ENCODE measurements around the gene GGTLC1.
"Not testable (repeated sequence)": the region's sequence is repeated elsewhere in the genome, so short reads cannot be mapped to it uniquely, and the experiment has no call there.

Gene GGTLC1

DNA sequence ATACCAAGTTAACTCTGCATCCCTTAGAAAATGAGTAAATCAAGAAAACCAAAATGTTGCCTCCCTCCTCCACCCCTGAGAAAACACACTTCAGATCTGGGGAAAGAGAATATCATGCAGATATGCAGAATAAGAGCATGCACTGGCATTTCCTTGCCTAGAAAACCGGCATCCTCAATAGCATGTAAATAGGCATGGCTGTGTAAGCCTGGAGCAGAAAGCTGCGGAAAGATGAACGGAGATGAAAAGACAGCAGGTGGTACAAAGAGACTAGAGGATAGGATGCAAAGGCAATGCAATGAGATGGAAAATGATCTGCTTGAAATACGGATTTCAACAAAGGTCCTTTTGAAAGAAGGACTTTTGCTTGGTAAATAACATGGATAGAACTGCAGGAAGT is 10.3 kb upstream of the GGTLC1 start:
- no peak overlapping the region for H3K4me3 ChIP-seq (ENCODE audit: low read depth, low read length)
- TF ChIP-seq, protein P1, sequence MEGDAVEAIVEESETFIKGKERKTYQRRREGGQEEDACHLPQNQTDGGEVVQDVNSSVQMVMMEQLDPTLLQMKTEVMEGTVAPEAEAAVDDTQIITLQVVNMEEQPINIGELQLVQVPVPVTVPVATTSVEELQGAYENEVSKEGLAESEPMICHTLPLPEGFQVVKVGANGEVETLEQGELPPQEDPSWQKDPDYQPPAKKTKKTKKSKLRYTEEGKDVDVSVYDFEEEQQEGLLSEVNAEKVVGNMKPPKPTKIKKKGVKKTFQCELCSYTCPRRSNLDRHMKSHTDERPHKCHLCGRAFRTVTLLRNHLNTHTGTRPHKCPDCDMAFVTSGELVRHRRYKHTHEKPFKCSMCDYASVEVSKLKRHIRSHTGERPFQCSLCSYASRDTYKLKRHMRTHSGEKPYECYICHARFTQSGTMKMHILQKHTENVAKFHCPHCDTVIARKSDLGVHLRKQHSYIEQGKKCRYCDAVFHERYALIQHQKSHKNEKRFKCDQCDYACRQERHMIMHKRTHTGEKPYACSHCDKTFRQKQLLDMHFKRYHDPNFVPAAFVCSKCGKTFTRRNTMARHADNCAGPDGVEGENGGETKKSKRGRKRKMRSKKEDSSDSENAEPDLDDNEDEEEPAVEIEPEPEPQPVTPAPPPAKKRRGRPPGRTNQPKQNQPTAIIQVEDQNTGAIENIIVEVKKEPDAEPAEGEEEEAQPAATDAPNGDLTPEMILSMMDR (IDR thresholded peaks at IDR 0.05; ENCODE audit: low read depth, low read length), result no peak
- no peak for DNase-seq (ENCODE audit: low read depth, low spot score)
- in situ Hi-C loops (cut with HindIII; ENCODE audit: low sequenced_read_pairs), result no loop called here

DNA sequence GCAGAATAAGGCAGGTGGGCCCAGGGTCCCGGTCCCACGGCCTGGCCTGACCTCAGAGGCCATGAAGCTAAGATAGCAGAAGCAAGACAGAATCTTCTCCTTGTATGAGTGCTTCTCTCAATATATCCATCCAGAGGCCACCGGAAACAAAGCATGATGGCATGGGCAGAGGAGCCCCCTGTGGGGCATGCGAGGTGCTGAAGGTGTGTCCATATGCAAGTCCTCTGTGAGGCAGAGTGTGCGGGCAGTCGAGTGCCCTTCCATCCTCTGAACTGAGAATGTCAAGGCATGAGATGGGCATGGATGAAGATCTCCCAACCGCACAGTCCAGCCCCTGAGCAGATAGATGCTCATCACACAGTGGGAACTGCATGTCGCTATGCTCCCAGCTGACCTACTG is 9.8 kb upstream of the GGTLC1 start:
- in situ Hi-C loops (cut with HindIII; ENCODE audit: low sequenced_read_pairs), result no loop called here
- DNase-seq (ENCODE audit: low read depth, low spot score), result no peak
- TF ChIP-seq, protein P1 (IDR thresholded peaks at IDR 0.05; ENCODE audit: low read depth, low read length), result no peak
- no peak overlapping the region for H3K4me3 ChIP-seq (ENCODE audit: low read depth, low read length)

DNA sequence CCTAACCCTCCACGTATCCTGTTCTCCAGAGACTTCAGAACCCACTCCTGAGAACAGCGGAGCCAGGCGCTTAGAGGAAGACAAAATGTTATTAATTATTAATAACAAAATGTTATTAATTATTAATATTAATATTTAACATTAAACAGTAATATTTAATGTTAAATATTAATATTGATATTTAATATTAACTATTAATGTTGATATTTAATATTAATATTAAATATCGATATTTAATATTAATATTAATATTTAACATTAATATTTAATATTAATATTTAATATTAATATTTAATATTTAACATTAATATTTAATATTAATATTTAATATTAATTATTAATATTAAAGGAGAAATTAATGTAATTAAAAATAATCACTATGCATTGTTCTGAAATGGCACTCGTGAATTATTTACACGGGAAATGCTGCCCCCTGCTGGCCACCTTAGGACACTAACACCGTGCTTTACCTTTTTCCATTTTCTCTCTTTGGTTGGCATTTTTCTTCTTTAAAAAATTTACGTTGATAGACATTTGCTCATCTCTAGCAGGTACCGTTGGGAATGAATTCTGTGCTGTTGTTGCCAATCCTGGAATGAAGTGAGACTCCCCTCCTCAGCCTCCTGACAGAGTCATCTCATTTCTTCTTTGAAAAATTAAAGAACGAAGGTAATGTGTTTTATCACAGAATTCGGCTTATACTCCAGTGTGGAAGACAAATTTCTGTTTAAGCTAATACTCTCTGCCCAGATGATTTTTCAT is 7.5 kb upstream of the GGTLC1 start:
- TF ChIP-seq, protein P1 (IDR thresholded peaks at IDR 0.05; ENCODE audit: low read depth, low read length), result peak; percentile 71
- DNase-seq (ENCODE audit: low read depth, low spot score), result peak; percentile 16
- in situ Hi-C loops (cut with HindIII; ENCODE audit: low sequenced_read_pairs), result no loop called here

DNA sequence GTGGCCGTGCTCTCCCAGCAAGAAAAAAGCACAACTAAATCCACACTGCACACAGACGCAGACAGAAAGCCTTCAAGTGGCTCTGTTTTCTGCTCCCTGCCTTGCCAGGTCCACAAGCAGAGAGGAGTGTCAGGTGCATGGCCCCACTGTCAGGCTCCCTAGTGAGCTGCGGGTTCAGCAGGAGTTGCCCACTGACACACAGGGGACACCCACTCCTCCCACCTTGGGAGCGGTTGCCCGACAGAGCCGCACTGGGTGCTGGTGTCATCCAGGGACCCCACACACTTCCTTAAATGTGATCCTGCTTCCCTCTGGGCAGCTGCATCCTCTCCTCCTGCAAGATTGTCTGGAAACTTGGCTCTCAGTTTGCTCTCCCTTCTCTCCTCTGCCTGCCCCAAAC is 6.7 kb upstream of the GGTLC1 start:
- in situ Hi-C loops (cut with HindIII; ENCODE audit: low sequenced_read_pairs); DNase-seq (ENCODE audit: low read depth, low spot score); H3K4me3 ChIP-seq (ENCODE audit: low read depth, low read length): not testable (repeated sequence)

More for the DNA sequence above, 7.5 kb upstream of the GGTLC1 start:
- H3K4me3 ChIP-seq (ENCODE audit: low read depth, low read length), result no peak overlapping the region

DNA sequence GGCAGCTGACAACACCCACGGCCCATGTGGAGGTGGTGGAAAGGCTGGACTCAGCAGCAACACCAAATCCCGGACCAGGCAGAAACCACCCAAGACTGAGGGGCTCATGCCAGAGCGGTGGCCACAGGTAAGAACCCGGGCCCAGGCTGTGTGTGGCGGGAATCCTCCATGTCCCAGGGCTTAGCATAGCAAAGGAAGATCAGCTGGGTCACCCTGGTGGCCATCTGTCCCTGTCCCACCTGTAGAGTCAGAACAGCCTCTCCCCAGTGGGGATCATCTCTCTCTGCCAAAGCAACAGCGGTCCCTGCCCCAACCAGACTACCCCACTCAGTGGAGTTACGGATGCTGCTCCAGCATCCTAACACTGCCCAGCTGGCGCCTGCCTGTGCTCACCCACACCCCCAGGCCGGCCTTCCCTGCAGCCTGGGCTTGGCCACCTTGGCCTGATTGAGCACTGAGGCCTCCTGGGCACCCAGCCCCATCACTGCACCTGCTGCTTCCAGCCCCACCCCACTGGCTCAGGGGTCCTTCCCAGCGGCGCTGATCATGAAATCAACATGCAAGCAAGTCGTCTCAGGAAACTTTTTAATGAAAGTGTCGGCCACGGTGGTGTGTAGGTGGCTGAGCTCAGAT is 5.5 kb upstream of the GGTLC1 start:
- in situ Hi-C loops (cut with HindIII; ENCODE audit: low sequenced_read_pairs); DNase-seq (ENCODE audit: low read depth, low spot score); H3K4me3 ChIP-seq (ENCODE audit: low read depth, low read length): not testable (repeated sequence)

DNA sequence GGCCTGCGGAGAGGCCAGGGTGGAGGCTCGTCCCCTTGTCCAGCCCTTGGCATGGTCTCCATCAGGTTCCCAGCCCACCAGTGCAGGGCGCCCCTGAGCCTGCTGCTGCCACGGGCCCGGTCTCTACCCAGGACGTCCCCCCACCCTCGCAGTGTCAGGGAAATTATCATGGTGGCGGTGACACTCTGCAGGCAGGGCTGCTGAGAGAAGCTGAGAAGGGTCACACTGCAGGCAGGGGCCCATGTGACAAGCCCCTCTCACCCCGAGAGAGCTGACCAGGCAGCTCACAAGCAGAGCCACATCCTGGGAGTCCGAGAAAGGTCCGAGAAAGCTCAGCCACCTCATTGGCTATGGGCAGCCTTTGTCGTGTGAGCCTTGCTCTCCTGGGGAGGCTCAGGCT is 4.9 kb upstream of the GGTLC1 start:
- DNase-seq (ENCODE audit: low read depth, low spot score); H3K4me3 ChIP-seq (ENCODE audit: low read depth, low read length); in situ Hi-C loops (cut with HindIII; ENCODE audit: low sequenced_read_pairs): not testable (repeated sequence)

DNA sequence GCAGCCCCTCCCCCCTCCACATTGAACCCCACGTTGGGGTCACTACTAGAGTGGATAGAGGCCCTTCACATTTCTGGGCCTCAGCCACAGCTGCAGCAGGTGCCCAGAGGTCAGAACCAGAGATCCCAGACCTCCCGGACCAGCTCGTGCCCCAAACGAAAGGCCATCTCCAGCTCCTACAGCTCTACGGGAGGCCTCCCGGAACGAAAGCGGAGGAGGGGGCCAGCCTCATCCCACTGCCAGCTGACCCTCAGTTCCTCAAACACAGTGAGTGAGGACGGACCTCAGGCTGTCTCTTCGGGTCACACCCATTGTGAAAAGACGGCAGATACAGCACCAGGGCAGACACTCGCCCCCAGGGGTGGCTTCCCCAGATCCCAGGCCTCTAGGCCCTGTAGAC is 1.7 kb upstream of the GGTLC1 start:
- in situ Hi-C loops (cut with HindIII; ENCODE audit: low sequenced_read_pairs); H3K4me3 ChIP-seq (ENCODE audit: low read depth, low read length); DNase-seq (ENCODE audit: low read depth, low spot score): not testable (repeated sequence)

DNA sequence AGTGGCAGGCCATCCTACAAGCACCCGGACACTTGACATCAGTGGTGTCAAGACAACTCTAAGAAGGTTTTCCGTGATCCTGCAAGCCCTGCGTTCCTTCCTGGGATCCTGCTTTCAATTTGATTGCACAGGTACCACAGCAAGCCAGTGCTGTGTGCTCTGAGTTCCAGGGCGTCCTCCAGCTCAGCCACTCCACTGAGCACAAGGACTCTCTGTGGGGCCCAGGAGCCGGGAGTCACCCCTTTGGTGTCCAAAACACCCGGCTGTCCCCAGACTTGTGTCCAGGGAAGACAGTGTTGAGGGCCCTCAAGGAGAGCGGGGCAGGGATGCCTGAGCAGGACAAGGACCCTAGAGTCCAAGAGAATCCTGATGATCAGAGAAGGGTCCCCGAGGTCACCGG is 387 bp upstream of the GGTLC1 start:
- H3K4me3 ChIP-seq (ENCODE audit: low read depth, low read length); DNase-seq (ENCODE audit: low read depth, low spot score); in situ Hi-C loops (cut with HindIII; ENCODE audit: low sequenced_read_pairs): not testable (repeated sequence)

DNA sequence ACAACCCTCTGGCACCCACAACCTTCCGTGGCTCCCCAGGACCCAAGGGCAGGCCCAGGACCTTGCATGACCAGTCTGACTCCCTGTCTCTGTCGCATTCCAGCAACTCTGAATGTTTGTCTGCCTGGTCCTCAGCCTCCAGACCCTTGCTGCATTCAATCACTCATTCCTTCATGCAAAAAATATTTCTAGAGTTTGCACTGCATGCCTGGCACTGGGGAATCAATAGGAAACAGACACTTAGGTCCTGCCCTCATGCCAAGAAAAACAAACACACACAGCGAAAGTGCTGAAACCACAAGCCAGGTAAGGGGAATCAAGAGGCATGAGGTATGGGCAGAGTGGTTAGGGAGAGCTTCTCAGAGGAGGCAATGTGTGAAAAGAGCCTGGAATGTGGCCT is 1.9 kb downstream of the GGTLC1 start:
- in situ Hi-C loops (cut with HindIII; ENCODE audit: low sequenced_read_pairs); H3K4me3 ChIP-seq (ENCODE audit: low read depth, low read length); DNase-seq (ENCODE audit: low read depth, low spot score): not testable (repeated sequence)

DNA sequence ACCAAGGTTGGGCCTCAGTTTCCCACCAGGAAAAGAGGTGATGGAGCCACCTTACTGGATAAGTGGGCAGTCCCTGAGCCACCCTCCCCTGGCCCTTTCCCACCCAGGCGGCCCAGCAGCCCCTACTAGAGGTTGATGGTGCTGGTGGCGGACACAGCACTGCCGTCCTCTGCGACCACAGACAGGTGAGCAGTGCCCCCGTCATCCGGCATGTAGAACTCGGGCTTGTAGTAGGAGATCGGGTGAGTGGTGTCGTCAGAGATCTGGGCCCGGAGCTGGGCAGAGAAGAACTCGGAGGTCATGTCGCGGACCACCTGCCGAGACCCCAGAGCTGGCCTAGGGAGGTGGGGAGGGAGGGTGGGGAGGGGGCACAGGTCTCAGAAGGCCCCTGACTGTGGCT is 2.3 kb downstream of the GGTLC1 start:
- DNase-seq (ENCODE audit: low read depth, low spot score); in situ Hi-C loops (cut with HindIII; ENCODE audit: low sequenced_read_pairs); H3K4me3 ChIP-seq (ENCODE audit: low read depth, low read length): not testable (repeated sequence)

DNA sequence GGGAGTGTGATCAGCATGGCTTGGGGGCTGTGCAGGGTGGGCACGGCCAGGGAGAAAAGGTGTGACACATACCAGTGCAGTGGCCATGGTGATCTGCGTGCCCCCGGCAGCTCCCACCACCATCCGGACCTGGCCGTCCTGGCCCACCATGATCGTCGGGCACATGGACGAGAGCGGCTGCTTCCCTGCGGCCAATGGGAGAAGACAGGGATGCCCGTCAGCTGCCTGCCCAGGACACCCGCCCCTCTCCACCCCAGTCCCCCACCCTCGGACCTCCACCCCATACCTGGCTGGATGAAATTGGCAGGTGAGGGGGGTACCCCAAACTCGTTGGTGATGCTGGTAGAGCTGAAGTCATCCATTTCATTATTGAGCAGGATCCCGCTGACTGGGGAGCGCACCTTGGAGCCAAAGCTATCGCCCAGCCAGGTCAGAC is 2.8 kb downstream of the GGTLC1 start:
- H3K4me3 ChIP-seq (ENCODE audit: low read depth, low read length); in situ Hi-C loops (cut with HindIII; ENCODE audit: low sequenced_read_pairs); DNase-seq (ENCODE audit: low read depth, low spot score): not testable (repeated sequence)

DNA sequence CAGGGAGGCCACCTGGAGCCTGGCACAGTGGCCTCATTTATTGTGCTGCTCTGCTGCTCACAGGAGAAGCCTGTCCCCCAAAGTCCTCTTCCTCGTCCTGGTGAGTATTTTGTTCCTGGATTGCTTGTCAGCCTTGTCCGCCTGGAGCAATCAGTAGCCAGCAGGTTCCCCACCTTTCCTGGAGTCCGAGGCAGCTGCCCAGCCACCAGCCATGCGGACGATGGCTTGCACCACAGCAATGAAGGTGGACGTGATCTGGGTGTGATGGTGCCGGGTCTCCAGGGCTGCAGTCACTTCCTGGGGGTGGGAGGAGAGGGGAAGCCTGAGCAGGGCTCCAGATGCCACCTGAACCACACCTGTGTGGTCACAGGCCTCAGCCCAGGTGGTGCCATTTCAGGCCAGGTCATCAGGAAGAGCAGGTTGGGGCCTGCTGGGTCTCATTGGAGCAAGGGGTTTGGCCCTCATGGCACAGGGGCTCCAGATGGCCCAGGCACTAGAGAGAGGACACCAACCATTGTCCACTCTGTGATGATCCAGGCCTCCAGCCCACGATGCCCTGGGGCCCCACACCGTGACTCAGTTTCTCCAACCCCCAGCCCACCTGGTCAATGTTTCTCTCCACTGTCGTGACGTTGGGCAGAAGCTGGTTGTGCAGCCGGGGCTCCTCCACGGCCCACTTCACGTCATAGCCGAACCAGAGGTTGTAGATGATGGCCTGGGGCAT is 3.4 kb downstream of the GGTLC1 start:
- H3K4me3 ChIP-seq (ENCODE audit: low read depth, low read length); DNase-seq (ENCODE audit: low read depth, low spot score); in situ Hi-C loops (cut with HindIII; ENCODE audit: low sequenced_read_pairs): not testable (repeated sequence)

DNA sequence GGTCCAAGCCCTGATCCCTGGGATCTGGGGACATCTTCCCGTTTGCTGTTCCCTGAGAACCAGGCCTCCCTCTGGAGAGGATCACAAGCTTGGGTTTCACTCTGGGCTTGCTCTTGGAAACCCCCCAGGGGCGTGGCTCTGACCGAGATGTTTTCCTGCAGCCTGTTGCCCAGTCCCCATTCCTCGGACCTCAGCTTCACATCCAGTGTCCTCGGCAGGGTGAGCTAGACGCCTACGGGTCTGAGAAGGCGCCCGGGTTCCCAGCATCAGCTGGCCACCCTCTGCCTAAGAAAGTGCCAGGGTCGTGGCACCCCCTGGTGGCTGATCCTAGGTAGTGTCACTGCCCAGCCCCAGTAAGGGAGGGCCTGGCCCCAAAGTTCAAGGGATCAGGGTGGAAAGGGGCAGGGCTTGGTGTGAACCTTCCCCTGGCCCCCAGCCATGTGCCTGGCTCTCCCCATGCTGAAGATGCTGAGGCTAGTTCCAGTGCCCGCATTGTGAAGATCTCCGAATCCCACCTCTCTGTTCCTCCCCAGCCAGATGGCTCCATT is 4.0 kb downstream of the GGTLC1 start:
- in situ Hi-C loops (cut with HindIII; ENCODE audit: low sequenced_read_pairs); H3K4me3 ChIP-seq (ENCODE audit: low read depth, low read length); DNase-seq (ENCODE audit: low read depth, low spot score): not testable (repeated sequence)
